ENCODE data around the gene SRSF4. TPM values are rescaled to one million over a fixed set of nuclear protein-coding genes. Genes with fewer than 3 reads are reported as not detected.

SRSF4 gene
- total RNA-seq, 1 donor, result 27.9 TPM

GRCh38 chr1:29123053-29123886, 58.4 kb downstream of the SRSF4 start:
- Histone ChIP-seq H3K4me1 (ENCODE audit: insufficient read depth, low read length) (peaks cover 12% of the 10 kb centered on the region), H3K4me3 (ENCODE audit: insufficient read depth, low read length) (peak overlapping the region; percentile 81), H4K20me1 (ENCODE audit: insufficient read depth, low read length) (peaks cover 10% of the 10 kb centered on the region), H3K27ac (ENCODE audit: low read depth, low read length) (peak overlapping the region; percentile 65), H3K27me3 (ENCODE audit: insufficient read depth, low read length) (no peaks in the 10 kb centered on the region), H2AFZ (ENCODE audit: low read length) (peak overlapping the region; percentile 62), H3K9me3 (ENCODE audit: low read depth, low read length) (no peaks in the 10 kb centered on the region), H3K36me3 (ENCODE audit: insufficient read depth, low read length) (no peaks in the 10 kb centered on the region), H3K79me2 (ENCODE audit: insufficient read depth, low read length) (no peaks in the 10 kb centered on the region), H3K4me2 (ENCODE audit: insufficient read depth, low read length) (peak overlapping the region; percentile 86)
- DNase-seq (ENCODE audit: insufficient read length, low spot score, missing footprints), result peak; percentile 94
- TF ChIP-seq CTCF (IDR thresholded peaks at IDR 0.05; ENCODE audit: extremely low read depth, low read depth, low read length), result no peak

DNA sequence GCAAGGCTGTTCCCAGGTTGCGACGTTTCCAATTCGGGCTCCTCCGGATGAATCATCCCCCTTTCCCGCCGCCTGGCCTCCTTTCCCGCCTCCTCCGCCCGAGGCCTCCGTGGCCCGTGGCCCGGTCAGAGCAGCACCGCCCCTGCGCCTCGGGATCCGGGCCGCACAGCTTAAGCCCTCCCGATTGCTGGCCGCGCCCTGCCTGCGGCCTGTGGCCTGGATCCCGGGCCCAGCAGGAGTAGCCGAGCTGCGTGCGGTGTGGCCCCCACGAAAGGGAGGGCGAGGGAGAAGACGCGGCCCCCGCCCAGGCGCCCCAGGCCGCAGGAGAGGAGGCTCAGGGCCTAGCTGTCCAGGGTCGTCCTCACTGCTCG, 59.0 kb downstream of the SRSF4 start:
- peak overlapping the region; percentile 81 for H3K4me3 ChIP-seq (ENCODE audit: insufficient read depth, low read length)
- DNase-seq (ENCODE audit: insufficient read length, low spot score, missing footprints), result peak; percentile 99
- peak overlapping the region; percentile 86 for H3K4me2 ChIP-seq (ENCODE audit: insufficient read depth, low read length)
- no peaks in the 10 kb centered on the region for H3K27me3 ChIP-seq (ENCODE audit: insufficient read depth, low read length)
- no peak for TF ChIP-seq CTCF (IDR thresholded peaks at IDR 0.05; ENCODE audit: extremely low read depth, low read depth, low read length)
- H3K9me3 ChIP-seq (ENCODE audit: low read depth, low read length), result no peaks in the 10 kb centered on the region
- peaks cover 10% of the 10 kb centered on the region for H4K20me1 ChIP-seq (ENCODE audit: insufficient read depth, low read length)
- H2AFZ ChIP-seq (ENCODE audit: low read length), result peak overlapping the region; percentile 62
- no peaks in the 10 kb centered on the region for H3K36me3 ChIP-seq (ENCODE audit: insufficient read depth, low read length)
- H3K27ac ChIP-seq (ENCODE audit: low read depth, low read length), result peak overlapping the region; percentile 65
- peaks cover 12% of the 10 kb centered on the region for H3K4me1 ChIP-seq (ENCODE audit: insufficient read depth, low read length)
- no peaks in the 10 kb centered on the region for H3K79me2 ChIP-seq (ENCODE audit: insufficient read depth, low read length)

- peak overlapping the region; percentile 25 for H2AFZ ChIP-seq (ENCODE audit: low read length)
- H3K27ac ChIP-seq (ENCODE audit: low read depth, low read length), result no peak overlapping the region
Measured at GRCh38 chr1:29121936-29122681, 59.6 kb downstream of the SRSF4 start.

More at GRCh38 chr1:29121936-29122681, 59.6 kb downstream of the SRSF4 start:
- peaks cover 10% of the 10 kb centered on the region for H4K20me1 ChIP-seq (ENCODE audit: insufficient read depth, low read length)
- H3K27me3 ChIP-seq (ENCODE audit: insufficient read depth, low read length), result no peaks in the 10 kb centered on the region
- no peaks in the 10 kb centered on the region for H3K79me2 ChIP-seq (ENCODE audit: insufficient read depth, low read length)
- peaks cover 12% of the 10 kb centered on the region for H3K4me1 ChIP-seq (ENCODE audit: insufficient read depth, low read length)
- no peaks in the 10 kb centered on the region for H3K36me3 ChIP-seq (ENCODE audit: insufficient read depth, low read length)
- peak; percentile 96 for DNase-seq (ENCODE audit: insufficient read length, low spot score, missing footprints)
- H3K4me2 ChIP-seq (ENCODE audit: insufficient read depth, low read length), result peak overlapping the region; percentile 86
- no peak for TF ChIP-seq CTCF (IDR thresholded peaks at IDR 0.05; ENCODE audit: extremely low read depth, low read depth, low read length)
- H3K9me3 ChIP-seq (ENCODE audit: low read depth, low read length), result no peaks in the 10 kb centered on the region
- peak overlapping the region; percentile 81 for H3K4me3 ChIP-seq (ENCODE audit: insufficient read depth, low read length)

Measured in osteoblast (primary cell).